ENCODE results near the gene CARMIL3.

CARMIL3 gene

DNA sequence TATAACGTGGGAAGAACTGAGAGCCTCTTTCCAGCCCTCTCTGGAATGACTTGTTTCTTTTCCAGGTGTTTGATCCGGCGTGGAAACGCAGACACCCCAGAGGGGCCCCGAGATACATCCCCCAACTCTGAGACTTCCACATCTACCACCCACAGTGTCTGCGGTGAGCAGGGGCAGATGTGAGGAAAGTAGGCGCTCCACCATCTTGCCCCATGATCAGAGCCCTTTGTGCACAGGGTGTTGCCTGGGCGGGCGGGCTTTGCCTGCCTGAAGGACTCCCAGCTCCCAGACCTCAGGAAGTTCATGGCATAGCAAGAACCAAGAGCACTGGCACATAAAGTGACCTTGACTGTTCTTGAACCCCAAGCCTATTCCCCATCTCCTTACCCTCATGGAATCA is 2.8 kb downstream of the CARMIL3 start:
- ATAC-seq (no peak), DNase-seq (ENCODE audit: low spot score in 2 of 2) (no peak)
- no peaks in the 10 kb centered on the region for H3K9me3 Mint-ChIP-seq
- H3K4me3 Mint-ChIP-seq, result no peak overlapping the region
- H3K27ac Mint-ChIP-seq, result no peak overlapping the region
- H3K36me3 Mint-ChIP-seq, result peaks cover 12% of the 10 kb centered on the region
- H3K4me1 Mint-ChIP-seq, result peaks cover 44% of the 10 kb centered on the region

DNA sequence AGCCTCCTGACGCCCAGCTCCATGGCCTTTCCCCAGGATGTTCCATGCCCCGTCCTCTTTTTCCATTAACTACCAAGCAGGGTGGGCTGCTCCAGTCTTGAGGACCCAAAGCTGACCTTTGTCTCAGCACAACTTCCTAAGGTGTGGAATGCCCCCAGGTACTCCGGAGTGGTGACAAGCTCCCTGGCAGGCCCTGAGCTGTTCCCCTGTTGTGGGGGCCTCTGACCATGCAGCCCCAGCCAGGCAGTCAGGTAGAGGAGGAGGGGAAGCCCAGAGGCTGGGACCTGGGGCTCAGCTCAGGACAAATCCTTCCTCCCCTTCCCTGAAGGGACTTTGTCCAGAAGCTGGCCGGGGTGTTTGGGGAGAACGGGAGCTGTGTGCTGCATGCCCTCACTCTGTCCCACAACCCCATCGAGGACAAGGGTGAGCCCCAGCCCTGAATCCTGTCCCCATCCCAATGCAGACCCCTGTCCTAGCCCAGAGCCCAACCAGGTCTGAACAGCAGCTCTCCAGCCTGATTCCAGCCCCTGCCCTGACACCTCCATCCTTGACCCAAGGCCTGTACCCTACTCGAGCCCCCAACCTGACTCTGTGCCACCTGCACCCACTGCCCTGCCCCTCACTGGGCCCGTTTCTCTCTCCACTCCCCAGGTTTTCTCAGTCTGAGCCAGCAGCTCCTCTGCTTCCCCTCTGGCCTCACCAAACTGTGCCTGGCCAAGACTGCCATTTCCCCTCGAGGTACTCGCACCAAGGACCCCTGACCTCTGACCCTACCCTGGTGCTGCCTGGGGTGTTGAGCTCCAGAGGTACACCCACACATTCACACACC is 4.4 kb downstream of the CARMIL3 start:
- no peak for DNase-seq (ENCODE audit: low spot score in 2 of 2)

DNA sequence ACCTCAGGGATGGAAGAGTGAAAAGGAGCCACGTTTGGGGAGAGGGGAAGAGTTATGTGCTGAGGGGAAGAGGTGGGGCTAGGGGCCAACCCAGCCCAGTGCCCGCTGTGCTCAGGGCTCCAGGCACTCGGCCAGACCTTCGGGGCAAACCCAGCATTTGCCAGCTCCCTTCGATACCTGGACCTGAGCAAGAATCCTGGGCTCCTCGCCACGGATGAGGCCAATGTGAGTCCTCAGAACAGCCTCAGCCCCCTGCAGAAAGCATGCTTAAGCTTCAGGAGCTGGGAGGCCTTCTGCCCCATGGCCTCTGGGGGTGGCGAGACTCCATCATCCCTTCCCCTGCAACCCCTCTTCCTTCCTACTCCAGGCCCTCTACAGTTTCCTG is 5.0 kb downstream of the CARMIL3 start:
- Mint-ChIP-seq H3K27ac (peak overlapping the region; percentile 82), H3K9me3 (no peaks in the 10 kb centered on the region), H3K36me3 (peaks cover 12% of the 10 kb centered on the region), H3K4me3 (no peak overlapping the region), H3K4me1 (peaks cover 37% of the 10 kb centered on the region)
- ATAC-seq, result no peak
- no peak for DNase-seq (ENCODE audit: low spot score in 2 of 2)

More for the DNA sequence above, 4.4 kb downstream of the CARMIL3 start:
- H3K27ac Mint-ChIP-seq, result peak overlapping the region; percentile 82
- H3K36me3 Mint-ChIP-seq, result peaks cover 12% of the 10 kb centered on the region
- H3K4me1 Mint-ChIP-seq, result peaks cover 39% of the 10 kb centered on the region
- no peak overlapping the region for H3K4me3 Mint-ChIP-seq
- H3K9me3 Mint-ChIP-seq, result no peaks in the 10 kb centered on the region
- ATAC-seq, result no peak

DNA sequence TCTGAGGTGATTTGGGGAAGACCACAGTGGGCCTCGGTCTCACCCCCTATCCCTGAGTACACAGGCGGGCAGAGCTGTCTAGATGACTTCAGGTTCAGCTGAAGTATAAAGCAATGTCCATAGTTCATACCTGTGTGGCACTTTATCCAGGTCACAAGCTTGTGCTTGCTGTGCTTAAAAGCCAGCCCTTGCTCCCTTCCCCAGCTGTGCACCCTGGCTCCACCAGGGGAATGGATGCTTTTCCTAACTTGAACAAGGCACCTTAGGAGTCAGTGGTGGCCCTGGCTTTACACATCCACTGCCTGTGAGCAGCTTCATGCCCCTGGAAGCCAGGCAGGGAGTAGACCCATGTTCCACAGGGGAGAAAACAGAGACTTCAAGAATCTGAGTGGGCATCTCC is 5.5 kb downstream of the CARMIL3 start:
- Mint-ChIP-seq H3K4me3 (no peak overlapping the region), H3K27ac (peak overlapping the region; percentile 56), H3K36me3 (peaks cover 12% of the 10 kb centered on the region), H3K4me1 (peaks cover 37% of the 10 kb centered on the region), H3K9me3 (no peaks in the 10 kb centered on the region)
- ATAC-seq (no peak), DNase-seq (ENCODE audit: low spot score in 2 of 2) (no peak)

DNA sequence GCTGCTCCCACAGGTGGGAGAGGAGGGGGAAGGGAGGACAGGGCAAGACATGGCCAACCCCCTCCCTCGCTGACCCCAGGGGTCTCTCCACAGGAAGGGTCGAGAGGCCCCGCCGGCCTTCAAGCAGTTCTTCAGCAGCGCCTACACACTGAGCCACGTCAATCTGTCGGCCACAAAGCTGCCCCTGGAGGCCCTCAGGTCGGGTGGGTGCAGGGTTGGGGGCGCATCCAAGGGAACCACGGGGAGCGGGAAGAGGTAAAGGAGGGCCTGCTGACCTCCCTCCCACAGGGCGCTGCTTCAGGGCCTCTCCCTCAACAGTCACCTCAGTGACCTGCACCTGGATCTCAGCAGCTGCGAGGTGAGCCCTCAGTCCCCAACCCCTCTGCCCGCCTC is 6.1 kb downstream of the CARMIL3 start:
- no peak overlapping the region for H3K4me3 Mint-ChIP-seq
- H3K36me3 Mint-ChIP-seq, result peaks cover 8% of the 10 kb centered on the region
- DNase-seq (ENCODE audit: low spot score in 2 of 2), result no peak
- ATAC-seq, result no peak
- H3K27ac Mint-ChIP-seq, result peak overlapping the region; percentile 56
- H3K9me3 Mint-ChIP-seq, result no peaks in the 10 kb centered on the region
- peaks cover 34% of the 10 kb centered on the region for H3K4me1 Mint-ChIP-seq

DNA sequence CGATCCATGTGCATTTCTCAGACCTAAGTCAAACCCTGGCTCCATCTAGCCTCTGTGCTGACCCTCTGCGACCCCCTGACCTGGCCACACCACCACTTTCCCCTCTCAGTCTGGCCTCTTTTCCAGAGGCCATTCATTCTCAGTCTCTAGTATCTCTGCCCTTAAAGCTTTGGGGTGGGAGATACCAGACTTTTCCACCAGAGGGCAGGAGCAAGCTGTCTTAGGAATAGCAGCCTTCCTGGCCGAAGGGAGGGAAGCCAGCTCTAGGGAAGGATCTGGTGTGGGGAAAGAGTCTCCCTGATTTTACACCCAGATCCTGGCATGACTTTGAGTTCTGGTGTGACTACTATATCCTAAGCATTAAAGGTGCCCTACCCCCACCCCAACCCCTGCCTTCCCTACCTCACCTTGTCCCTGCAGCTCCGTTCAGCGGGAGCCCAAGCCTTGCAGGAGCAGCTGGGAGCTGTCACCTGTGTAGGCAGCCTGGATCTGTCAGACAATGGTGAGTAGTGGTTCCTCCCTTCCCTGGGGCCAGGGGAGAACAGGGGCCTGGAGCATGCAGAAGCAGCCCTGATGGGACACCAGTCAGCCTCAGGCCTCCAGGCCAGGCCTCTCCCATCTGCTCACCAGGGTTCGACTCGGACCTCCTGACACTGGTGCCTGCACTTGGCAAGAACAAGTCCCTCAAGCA is 6.6 kb downstream of the CARMIL3 start:
- no peaks in the 10 kb centered on the region for H3K9me3 Mint-ChIP-seq
- DNase-seq (ENCODE audit: low spot score in 2 of 2), result peak; percentile 26 to 85
- H3K4me1 Mint-ChIP-seq, result peaks cover 34% of the 10 kb centered on the region
- H3K36me3 Mint-ChIP-seq, result peaks cover 2% of the 10 kb centered on the region
- H3K27ac Mint-ChIP-seq, result peak overlapping the region; percentile 56
- peak; percentile 17 for ATAC-seq
- H3K4me3 Mint-ChIP-seq, result no peak overlapping the region

DNA sequence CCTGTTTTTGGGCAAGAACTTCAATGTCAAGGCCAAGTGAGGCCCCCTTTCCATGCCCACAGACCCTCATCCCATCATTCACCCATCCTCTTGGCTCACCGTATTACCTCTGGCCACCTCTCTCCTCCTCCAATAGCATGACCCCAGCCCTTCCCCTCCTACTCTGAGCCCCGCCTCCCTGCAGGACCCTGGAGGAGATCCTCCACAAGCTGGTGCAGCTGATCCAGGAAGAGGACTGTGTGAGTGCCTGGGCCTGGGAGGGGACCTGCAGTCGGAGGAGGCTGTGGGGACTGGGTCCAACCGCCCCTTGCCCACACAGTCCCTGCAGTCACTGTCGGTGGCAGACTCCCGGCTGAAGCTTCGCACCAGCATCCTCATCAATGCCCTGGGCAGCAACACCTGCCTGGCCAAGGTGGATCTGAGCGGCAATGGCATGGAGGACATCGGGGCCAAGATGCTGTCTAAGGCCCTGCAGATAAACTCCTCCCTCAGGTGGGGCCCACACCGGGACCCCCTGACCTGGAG is 7.2 kb downstream of the CARMIL3 start:
- DNase-seq (ENCODE audit: low spot score in 2 of 2), result no peak
- no peaks in the 10 kb centered on the region for H3K9me3 Mint-ChIP-seq
- no peak overlapping the region for H3K27ac Mint-ChIP-seq
- H3K4me3 Mint-ChIP-seq, result no peak overlapping the region
- peaks cover 28% of the 10 kb centered on the region for H3K4me1 Mint-ChIP-seq
- H3K36me3 Mint-ChIP-seq, result no peaks in the 10 kb centered on the region
- ATAC-seq, result no peak

DNA sequence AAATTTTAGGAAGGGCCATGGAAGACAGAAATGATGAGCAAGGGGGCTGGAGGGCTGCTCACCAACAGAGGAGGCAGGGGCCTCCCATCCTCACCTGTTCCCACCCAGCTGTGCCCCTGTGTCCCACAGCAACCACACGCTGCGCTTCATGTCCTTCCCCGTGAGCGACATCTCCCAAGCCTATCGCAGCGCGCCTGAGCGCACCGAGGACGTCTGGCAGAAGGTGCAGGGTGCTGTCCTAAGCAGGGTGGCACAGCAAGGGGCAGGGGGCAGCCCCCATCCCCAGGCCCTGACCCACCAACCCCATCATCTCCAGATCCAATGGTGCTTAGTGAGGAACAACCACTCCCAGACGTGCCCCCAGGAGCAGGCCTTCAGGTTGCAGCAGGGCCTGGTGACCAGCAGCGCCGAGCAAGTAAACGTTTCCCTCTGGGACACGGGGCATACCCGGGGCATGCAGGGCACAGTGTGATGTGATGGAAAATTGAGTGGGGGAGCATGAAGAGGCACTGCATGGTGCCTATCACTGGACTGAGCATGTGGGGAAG is 8.1 kb downstream of the CARMIL3 start:
- no peak for DNase-seq (ENCODE audit: low spot score in 2 of 2)
- Mint-ChIP-seq H3K9me3 (no peaks in the 10 kb centered on the region), H3K4me1 (peaks cover 24% of the 10 kb centered on the region), H3K4me3 (no peak overlapping the region), H3K36me3 (no peaks in the 10 kb centered on the region), H3K27ac (peak overlapping the region; percentile 63)
- ATAC-seq, result no peak

DNA sequence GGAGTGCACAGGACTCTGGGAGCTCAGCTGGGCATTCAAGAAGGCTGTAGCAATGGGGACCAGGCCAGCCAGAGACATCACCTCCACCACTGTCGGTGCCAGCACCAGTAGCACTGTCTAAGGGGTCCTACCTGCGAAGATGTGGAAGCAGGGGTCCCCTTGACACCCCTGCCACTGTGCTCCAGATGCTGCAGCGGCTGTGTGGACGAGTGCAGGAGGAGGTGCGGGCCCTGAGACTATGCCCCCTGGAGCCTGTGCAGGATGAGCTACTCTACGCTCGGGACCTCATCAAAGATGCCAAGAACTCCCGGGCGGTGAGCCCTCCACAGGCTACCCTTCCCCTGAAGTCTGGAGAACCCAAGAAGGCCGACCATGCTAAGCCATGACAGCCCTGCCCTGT is 8.6 kb downstream of the CARMIL3 start:
- Mint-ChIP-seq H3K4me3 (no peak overlapping the region), H3K36me3 (no peaks in the 10 kb centered on the region), H3K9me3 (no peaks in the 10 kb centered on the region)

DNA sequence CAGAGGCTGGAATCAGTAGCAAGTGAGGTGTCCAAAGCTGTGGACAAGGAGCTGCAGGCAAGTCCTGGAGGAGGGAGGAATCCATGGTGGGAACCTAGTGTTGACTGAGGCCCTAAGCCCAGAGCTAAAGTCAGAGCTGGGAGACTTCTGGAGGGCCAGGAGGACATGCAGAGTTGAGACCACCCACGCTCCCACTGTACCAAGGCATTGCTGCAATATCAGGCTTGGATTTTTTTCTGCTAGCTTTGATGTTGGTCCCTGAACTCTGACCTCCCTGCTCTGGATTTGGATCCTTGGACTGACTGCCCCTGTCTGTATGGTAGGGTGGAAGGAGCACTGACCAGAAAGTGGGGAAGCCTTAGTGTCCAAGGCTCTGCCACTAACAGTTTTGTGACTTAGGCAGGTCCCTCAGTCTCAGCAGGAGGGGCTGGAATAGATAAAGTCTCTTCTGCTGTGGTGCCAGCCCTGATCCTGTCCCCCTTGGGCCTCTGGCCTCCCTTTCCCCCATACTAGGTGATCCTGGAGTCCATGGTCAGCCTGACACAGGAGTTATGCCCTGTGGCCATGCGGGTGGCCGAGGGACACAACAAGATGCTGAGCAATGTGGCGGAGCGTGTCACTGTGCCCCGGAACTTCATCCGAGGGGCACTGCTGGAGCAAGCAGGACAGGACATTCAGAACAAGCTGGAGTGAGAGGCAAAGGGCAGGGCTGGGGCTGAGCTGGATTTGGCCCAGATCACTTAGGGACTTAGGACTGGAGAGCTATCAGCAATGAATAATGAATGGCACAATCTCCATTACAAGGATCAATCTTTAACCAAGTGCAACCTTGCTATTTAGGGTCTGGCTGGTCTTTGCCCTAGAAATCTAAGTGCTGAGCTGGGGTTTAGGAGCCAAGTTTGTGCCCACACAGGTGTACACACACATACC is 9.4 kb downstream of the CARMIL3 start:
- DNase-seq (ENCODE audit: low spot score in 2 of 2) (no peak), ATAC-seq (no peak)
- no peak overlapping the region for H3K27ac Mint-ChIP-seq
- no peaks in the 10 kb centered on the region for H3K36me3 Mint-ChIP-seq
- H3K9me3 Mint-ChIP-seq, result no peaks in the 10 kb centered on the region
- H3K4me3 Mint-ChIP-seq, result no peak overlapping the region
- H3K4me1 Mint-ChIP-seq, result peaks cover 24% of the 10 kb centered on the region

More for the DNA sequence above, 8.6 kb downstream of the CARMIL3 start:
- peak overlapping the region; percentile 63 for H3K27ac Mint-ChIP-seq
- no peak for DNase-seq (ENCODE audit: low spot score in 2 of 2)
- ATAC-seq, result no peak
- H3K4me1 Mint-ChIP-seq, result peaks cover 24% of the 10 kb centered on the region

DNA sequence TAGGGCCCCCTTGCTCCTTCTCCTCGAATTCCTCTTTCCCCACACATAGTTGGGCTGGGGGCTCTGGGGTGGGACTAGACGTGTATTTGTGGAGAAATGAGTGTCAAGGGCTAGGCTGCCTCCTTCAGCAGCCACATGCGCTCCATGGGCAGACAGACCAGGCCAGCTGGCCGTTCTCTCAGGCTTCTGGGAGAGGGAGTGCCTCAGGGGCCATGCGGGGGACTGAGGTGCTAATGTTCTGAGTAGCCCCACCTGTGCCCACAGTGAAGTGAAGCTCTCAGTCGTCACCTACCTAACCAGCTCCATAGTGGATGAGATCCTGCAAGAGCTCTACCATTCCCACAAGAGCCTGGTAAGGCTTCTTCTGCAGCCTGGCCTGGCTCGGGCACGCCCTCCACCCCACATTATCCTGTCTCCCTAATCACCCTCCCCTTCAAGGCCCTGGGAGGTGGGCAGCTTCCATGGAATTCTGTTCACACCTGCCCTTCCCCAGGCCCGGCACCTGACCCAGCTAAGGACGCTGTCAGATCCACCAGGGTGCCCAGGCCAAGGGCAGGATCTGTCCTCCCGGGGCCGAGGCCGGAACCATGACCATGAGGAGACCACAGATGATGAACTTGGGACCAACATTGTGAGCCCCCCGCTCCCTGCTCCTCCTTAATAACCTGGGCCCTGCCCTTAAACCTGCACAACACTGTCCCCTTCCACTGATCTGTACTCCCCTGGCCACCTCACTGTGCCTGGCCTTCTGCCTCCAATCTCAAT is 10.6 kb downstream of the CARMIL3 start:
- ATAC-seq (no peak), DNase-seq (ENCODE audit: low spot score in 2 of 2) (no peak)
- Mint-ChIP-seq H3K9me3 (no peaks in the 10 kb centered on the region), H3K4me3 (no peak overlapping the region), H3K4me1 (peaks cover 20% of the 10 kb centered on the region), H3K27ac (no peak overlapping the region), H3K36me3 (no peaks in the 10 kb centered on the region)

DNA sequence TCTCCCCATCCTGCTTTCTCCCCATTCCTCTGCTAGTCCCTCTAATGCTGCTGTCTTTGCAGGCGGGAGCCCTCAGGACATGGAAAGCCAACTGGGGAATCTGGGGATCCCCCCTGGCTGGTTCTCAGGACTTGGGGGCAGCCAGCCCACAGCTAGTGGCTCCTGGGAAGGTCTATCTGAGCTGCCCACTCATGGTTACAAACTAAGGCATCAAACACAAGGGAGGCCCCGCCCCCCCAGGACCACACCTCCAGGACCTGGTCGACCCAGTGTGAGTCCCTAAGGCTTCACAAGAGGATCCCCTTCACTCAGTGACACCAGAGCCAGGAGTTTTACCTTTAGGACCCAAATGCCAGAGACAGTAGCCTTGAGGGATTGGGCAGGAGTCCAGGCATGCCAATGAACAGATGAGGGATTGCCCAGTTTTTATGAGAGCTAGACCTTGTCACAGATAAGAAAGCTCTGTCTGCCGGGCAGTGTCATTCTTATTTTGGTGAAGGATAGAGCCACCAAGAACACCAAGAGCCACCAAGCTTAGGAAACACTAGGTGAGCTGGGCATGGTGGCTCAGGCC is 11.5 kb downstream of the CARMIL3 start:
- ATAC-seq (no peak), DNase-seq (ENCODE audit: low spot score in 2 of 2) (no peak)
- Mint-ChIP-seq H3K9me3 (no peaks in the 10 kb centered on the region), H3K36me3 (no peaks in the 10 kb centered on the region), H3K4me3 (no peak overlapping the region), H3K4me1 (peaks cover 15% of the 10 kb centered on the region), H3K27ac (no peak overlapping the region)

DNA sequence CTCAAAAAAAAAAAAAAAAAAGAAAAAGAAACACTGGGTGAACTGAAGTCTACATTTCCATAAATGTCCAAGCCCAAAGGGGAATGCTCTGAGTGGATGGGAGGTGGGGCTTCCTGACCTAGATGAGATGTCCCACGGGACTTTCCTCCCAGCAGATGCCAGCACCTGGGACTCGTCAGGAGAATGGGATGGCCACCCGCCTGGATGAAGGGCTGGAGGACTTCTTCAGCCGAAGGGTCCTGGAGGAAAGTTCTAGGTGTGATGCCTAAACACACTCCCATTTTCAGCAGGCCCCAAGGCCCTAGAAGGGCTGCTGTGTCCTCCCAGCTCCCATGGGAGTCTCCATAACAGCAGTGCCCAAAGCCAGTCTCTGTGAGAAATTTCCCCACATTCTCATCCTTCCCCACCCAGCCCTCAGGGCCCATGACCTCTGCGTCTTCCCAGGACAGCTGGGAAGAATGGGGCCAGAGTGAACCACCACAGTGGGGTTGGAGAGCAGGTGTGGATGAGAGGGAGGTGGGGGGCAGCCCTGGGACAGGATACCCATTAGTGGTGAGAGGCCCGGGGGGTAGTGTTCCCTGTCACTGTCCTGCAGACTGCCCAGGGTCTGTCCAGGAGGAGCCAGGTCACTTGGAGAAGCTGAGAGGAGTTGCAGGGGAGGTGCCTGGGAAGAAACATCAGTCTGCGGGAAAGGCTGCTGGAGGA is 12.4 kb downstream of the CARMIL3 start:
- H3K27ac Mint-ChIP-seq, result no peak overlapping the region
- ATAC-seq (no peak), DNase-seq (ENCODE audit: low spot score in 2 of 2) (no peak)
- no peak overlapping the region for H3K4me3 Mint-ChIP-seq
- peaks cover 7% of the 10 kb centered on the region for H3K4me1 Mint-ChIP-seq
- H3K36me3 Mint-ChIP-seq, result no peaks in the 10 kb centered on the region
- H3K9me3 Mint-ChIP-seq, result no peaks in the 10 kb centered on the region
